Spinal cord (tissue), 10 donors: ENCODE data around the gene RAD18. TPM values are rescaled to one million over a fixed set of nuclear protein-coding genes. Genes with fewer than 3 reads are reported as not detected.

ENCODE experiments used
- DNase-seq, 6 donors: peaks; one replicate each; pipeline versions ENCODE4 v3.0.0 to v3.0.0-alpha.2; 2013 to 2015; ENCODE audit warnings: low spot score in 6 of 6, low read depth in 4 of 6
- H3K27ac ChIP-seq: one replicate; pipeline ENCODE4 v1.5.1; 2013; ENCODE audit warnings: low read depth, low read length, control low read depth
- H3K27me3 ChIP-seq: one replicate; pipeline ENCODE4 v1.6.1; 2013; ENCODE audit warnings: low read length; ENCODE audit not compliant: control insufficient read depth, insufficient read depth
- H3K36me3 ChIP-seq: one replicate; pipeline ENCODE4 v1.6.1; 2013; ENCODE audit warnings: low read length; ENCODE audit not compliant: control insufficient read depth, insufficient read depth
- H3K4me1 ChIP-seq: one replicate; pipeline ENCODE4 v1.6.1; 2013; ENCODE audit warnings: low read length; ENCODE audit not compliant: control insufficient read depth, insufficient read depth
- H3K4me3 ChIP-seq: one replicate; pipeline ENCODE4 v1.5.1; 2013; ENCODE audit warnings: low read depth, low read length, control low read depth
- H3K9me3 ChIP-seq: one replicate; pipeline ENCODE4 v1.6.1; 2013; ENCODE audit warnings: low read length; ENCODE audit not compliant: control insufficient read depth, insufficient read depth
- WGBS: methylation state at CpG from one replicate; pipeline ENCODE4 v1.1.5; 2013; ENCODE audit warnings: missing lambda C conversion rate; ENCODE audit not compliant: insufficient coverage; 5-methylcytosine and 5-hydroxymethylcytosine counted together
- polyA plus RNA-seq, 2 donors: library from polyadenylated mRNA; unstranded; fragments of 120-200 nt; gene quantifications; one replicate each; pipeline ENCODE4 v1.2.1, GENCODE V29; 2013; ENCODE audit not compliant: insufficient read length in 2 of 2
- total RNA-seq, 2 donors: library from RNA; depleted of rRNA in 1 of 2; stranded (reverse); fragments of 120-200 nt in 1 of 2; fragments of >200 nt in 1 of 2; gene quantifications; one replicate each; pipeline versions ENCODE4 v1.2.3 to v1.2.4, GENCODE V29; 2013 to 2014
- donor health status: healthy.

Gene RAD18
- total and polyA plus RNA-seq, 4 donors, result 5.2 to 19.1 (median 8.8) TPM

- DNase-seq, result no peak
- Histone ChIP-seq H3K27ac (no peak overlapping the region), H3K4me1 (no peaks in the 10 kb centered on the region), H3K4me3 (no peak overlapping the region), H3K36me3 (peaks cover 20% of the 10 kb centered on the region), H3K27me3 (no peaks in the 10 kb centered on the region), H3K9me3 (no peaks in the 10 kb centered on the region)
- WGBS, result 82% methylated on average over 7 of the region's 9 CpGs
Observed at GRCh38 chr3:8981296-8981695, 18.0 kb upstream of the RAD18 start.

GRCh38 chr3:8980756-8981257 is 17.5 kb upstream of the RAD18 start:
- Histone ChIP-seq H3K36me3 (peaks cover 18% of the 10 kb centered on the region), H3K4me3 (no peak overlapping the region), H3K27ac (no peak overlapping the region), H3K9me3 (no peaks in the 10 kb centered on the region), H3K4me1 (no peaks in the 10 kb centered on the region), H3K27me3 (no peaks in the 10 kb centered on the region)
- no peak for DNase-seq
- 72% methylated on average over 5 of the region's 6 CpGs for WGBS

DNA sequence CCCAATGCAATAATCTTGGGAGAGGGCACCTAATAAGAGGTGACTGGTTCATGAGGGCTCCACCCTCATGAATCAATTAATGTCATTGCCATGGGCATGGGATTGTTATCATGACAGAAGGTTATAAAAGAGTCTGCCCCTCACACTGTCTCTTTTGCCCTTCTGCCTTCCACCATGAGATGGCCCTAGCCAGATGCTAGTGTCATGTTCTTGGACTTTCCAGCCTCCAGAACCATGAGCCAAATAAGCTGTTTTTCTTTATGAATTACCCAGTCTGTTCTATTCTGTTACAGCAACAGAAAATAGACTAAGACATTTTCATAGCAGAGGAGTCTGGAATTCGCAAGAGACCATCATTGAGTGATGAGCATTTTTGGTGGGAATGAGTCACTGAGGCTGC is 16.0 kb upstream of the RAD18 start:
- no peaks in the 10 kb centered on the region for H3K27me3 ChIP-seq
- no peak overlapping the region for H3K27ac ChIP-seq
- no peak for DNase-seq
- H3K36me3 ChIP-seq, result peaks cover 7% of the 10 kb centered on the region
- no CpG with 5 or more reads among the region's 1 CpG for WGBS
- no peaks in the 10 kb centered on the region for H3K9me3 ChIP-seq
- H3K4me3 ChIP-seq, result no peak overlapping the region
- no peaks in the 10 kb centered on the region for H3K4me1 ChIP-seq

DNA sequence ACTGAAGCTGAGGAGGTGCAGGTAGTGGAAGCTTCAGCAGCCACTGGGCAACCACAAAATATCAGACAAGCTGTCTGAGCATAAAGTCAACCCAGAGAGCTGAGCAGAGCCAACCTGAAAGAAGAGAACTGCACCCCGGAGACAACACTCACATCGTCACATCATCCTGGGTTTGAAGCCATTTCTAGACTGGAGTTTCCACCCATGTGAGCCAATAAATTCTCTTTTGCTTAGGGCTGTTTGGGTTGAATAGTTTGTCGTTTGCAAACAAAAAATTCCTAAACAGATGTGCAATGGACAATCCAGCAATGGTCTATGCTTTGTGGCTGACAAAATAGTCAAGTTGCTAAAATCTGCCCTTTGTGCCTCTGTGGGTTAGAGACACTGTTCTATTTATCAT is 15.3 kb upstream of the RAD18 start:
- Histone ChIP-seq H3K4me1 (no peaks in the 10 kb centered on the region), H3K4me3 (no peak overlapping the region), H3K9me3 (no peaks in the 10 kb centered on the region), H3K27ac (no peak overlapping the region), H3K27me3 (no peaks in the 10 kb centered on the region), H3K36me3 (no peaks in the 10 kb centered on the region)
- DNase-seq, result no peak
- 50% methylated on average over 1 of the region's 3 CpGs for WGBS

GRCh38 chr3:8976540-8977182 is 13.4 kb upstream of the RAD18 start:
- DNase-seq, result no peak
- Histone ChIP-seq H3K27ac (no peak overlapping the region), H3K27me3 (no peaks in the 10 kb centered on the region), H3K9me3 (no peaks in the 10 kb centered on the region), H3K4me3 (no peak overlapping the region), H3K36me3 (no peaks in the 10 kb centered on the region), H3K4me1 (no peaks in the 10 kb centered on the region)
- WGBS, result 83% methylated on average over 5 of the region's 6 CpGs

DNA sequence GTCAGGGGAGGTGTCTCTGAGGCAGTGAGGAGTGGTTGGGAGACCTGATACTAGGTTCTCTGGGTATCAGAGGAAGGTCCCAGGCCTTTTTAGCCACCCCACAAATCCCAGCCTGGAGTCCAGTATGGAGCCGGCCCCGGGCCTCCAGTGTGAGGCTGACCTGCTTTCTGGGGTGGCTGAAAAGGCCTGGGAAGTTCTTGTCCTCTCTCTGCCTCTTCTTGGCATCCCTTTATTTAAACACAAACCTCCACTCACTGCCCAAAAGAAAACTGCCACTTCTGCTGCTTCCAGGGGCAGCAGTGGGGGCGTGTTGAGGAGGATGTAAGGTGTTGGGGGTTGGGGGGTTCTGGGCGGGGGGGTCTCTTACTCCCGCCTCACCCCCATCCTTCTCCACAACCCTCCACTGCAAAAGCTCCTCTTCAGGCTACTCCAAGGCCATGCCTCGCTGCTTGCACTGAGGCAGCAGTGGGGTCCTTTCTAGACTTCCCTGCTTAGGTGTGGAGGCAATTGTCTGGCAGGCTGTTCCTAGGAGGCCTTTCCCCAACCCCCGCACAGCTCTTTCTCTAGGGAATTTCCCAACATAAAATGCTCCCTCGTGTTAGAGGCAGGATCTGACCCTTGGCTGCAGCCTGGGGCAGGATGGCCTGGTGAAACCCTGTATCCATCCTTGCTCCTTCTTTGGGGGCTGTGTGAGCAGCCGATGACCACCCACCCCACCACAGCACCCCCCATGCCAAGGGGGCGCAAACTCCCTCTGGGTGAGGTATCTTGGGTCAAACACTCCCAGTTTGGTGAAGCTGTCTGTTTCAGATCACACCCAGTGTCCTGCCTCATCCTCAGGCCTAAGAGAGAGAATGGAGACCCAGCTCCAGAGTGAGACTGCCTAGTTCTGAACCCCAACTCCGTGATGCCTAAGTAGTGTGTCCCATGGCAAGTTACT is 12.1 kb upstream of the RAD18 start:
- WGBS, result 70% methylated on average over 5 of the region's 11 CpGs
- H3K27me3 ChIP-seq, result no peaks in the 10 kb centered on the region
- DNase-seq, result no peak

GRCh38 chr3:8974458-8974857 is 11.2 kb upstream of the RAD18 start:
- WGBS, result no CpG with 5 or more reads among the region's 2 CpGs
- Histone ChIP-seq H3K27me3 (no peaks in the 10 kb centered on the region), H3K4me1 (no peaks in the 10 kb centered on the region), H3K27ac (no peak overlapping the region), H3K4me3 (no peak overlapping the region), H3K9me3 (no peaks in the 10 kb centered on the region), H3K36me3 (no peaks in the 10 kb centered on the region)
- DNase-seq, result no peak

More for the DNA sequence above, 12.1 kb upstream of the RAD18 start:
- Histone ChIP-seq H3K4me3 (no peak overlapping the region), H3K27ac (no peak overlapping the region), H3K36me3 (no peaks in the 10 kb centered on the region), H3K4me1 (no peaks in the 10 kb centered on the region), H3K9me3 (no peaks in the 10 kb centered on the region)

- Histone ChIP-seq H3K4me1 (no peaks in the 10 kb centered on the region), H3K27ac (no peak overlapping the region), H3K36me3 (no peaks in the 10 kb centered on the region), H3K4me3 (no peak overlapping the region), H3K27me3 (no peaks in the 10 kb centered on the region), H3K9me3 (no peaks in the 10 kb centered on the region)
- 97% methylated on average over 2 of the region's 2 CpGs for WGBS
- DNase-seq, result no peak
Observed at GRCh38 chr3:8972639-8973038, 9.4 kb upstream of the RAD18 start.

DNA sequence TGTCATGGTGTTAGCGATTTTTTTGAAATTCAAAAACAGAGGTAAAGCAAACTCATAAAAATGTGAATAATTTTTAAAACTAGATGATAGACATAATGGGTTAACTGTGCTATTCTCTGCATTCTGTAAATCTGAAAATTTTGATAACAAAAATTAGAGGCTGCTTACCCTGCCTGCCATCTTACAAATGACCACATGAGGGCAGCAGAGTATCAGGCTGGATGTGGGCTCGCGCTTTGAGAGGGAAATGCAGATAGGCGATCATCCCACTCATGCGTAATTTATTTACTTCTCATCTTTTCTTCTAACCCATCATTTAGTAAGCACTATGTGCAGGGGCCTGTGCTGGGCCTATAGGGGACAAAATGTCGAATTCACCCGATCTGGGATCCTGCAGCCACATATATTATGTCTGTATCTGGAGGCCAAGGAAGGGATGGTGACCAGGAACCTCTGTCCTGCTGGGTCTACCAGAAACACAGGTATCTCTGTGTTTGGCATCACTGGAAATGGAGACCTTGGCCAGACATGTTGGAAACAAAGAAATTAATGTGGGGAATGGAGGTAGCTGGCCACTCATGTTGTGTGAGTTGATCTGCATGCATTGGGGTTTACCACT is 7.8 kb upstream of the RAD18 start:
- no peak overlapping the region for H3K4me3 ChIP-seq

More for the DNA sequence above, 7.8 kb upstream of the RAD18 start:
- Histone ChIP-seq H3K4me1 (no peaks in the 10 kb centered on the region), H3K36me3 (no peaks in the 10 kb centered on the region), H3K9me3 (no peaks in the 10 kb centered on the region), H3K27me3 (no peaks in the 10 kb centered on the region), H3K27ac (no peak overlapping the region)
- WGBS, result no CpG with 5 or more reads among the region's 7 CpGs
- peak; percentile 46 to 94 (median 68) for DNase-seq
